ENCODE data around the gene COA1.
"Not testable (repeated sequence)": the region's sequence is repeated elsewhere in the genome, so short reads cannot be mapped to it uniquely, and the experiment has no call there.

COA1 gene

GRCh38 chr7:43609097-43609496 is 120.2 kb downstream of the COA1 start:
- TF ChIP-seq CTCF (IDR thresholded peaks at IDR 0.05; ENCODE audit: control insufficient read depth, extremely low read depth, insufficient read depth): no peak
- DNase-seq (ENCODE audit: low read depth): no peak
- no peak overlapping the region for H3K4me3 ChIP-seq (ENCODE audit: low read depth, low read length)

GRCh38 chr7:43604251-43604650 is 125.1 kb downstream of the COA1 start:
- DNase-seq (ENCODE audit: low read depth): no peak
- TF ChIP-seq CTCF (IDR thresholded peaks at IDR 0.05; ENCODE audit: control insufficient read depth, extremely low read depth, insufficient read depth): no peak
- no peak overlapping the region for H3K4me3 ChIP-seq (ENCODE audit: low read depth, low read length)

GRCh38 chr7:43602256-43602655 is 127.1 kb downstream of the COA1 start:
- no peak overlapping the region for H3K4me3 ChIP-seq (ENCODE audit: low read depth, low read length)
- TF ChIP-seq CTCF (IDR thresholded peaks at IDR 0.05; ENCODE audit: control insufficient read depth, extremely low read depth, insufficient read depth): no peak
- no peak for DNase-seq (ENCODE audit: low read depth)

GRCh38 chr7:43600056-43600455 is 129.3 kb downstream of the COA1 start:
- TF ChIP-seq CTCF (IDR thresholded peaks at IDR 0.05; ENCODE audit: control insufficient read depth, extremely low read depth, insufficient read depth): no peak
- DNase-seq (ENCODE audit: low read depth): no peak
- H3K4me3 ChIP-seq (ENCODE audit: low read depth, low read length): no peak overlapping the region

- not testable (repeated sequence) for DNase-seq (ENCODE audit: low read depth); H3K4me3 ChIP-seq (ENCODE audit: low read depth, low read length)
Observed at GRCh38 chr7:43596426-43596825, 132.9 kb downstream of the COA1 start.

- H3K4me3 ChIP-seq (ENCODE audit: low read depth, low read length): no peak overlapping the region
- DNase-seq (ENCODE audit: low read depth): no peak
- no peak for TF ChIP-seq CTCF (IDR thresholded peaks at IDR 0.05; ENCODE audit: control insufficient read depth, extremely low read depth, insufficient read depth)
Observed at GRCh38 chr7:43594020-43594419, 135.3 kb downstream of the COA1 start.

- no peak for TF ChIP-seq CTCF (IDR thresholded peaks at IDR 0.05; ENCODE audit: control insufficient read depth, extremely low read depth, insufficient read depth)
- no peak for DNase-seq (ENCODE audit: low read depth)
- no peak overlapping the region for H3K4me3 ChIP-seq (ENCODE audit: low read depth, low read length)
Observed at GRCh38 chr7:43593010-43593409, 136.3 kb downstream of the COA1 start.

- no peak overlapping the region for H3K4me3 ChIP-seq (ENCODE audit: low read depth, low read length)
- DNase-seq (ENCODE audit: low read depth): no peak
- no peak for TF ChIP-seq CTCF (IDR thresholded peaks at IDR 0.05; ENCODE audit: control insufficient read depth, extremely low read depth, insufficient read depth)
Observed at GRCh38 chr7:43592326-43592725, 137.0 kb downstream of the COA1 start.
